Erythroblast (primary cell): ENCODE data around the gene CREB5.

Source experiments
- GATA1 ChIP-seq: IDR thresholded peaks from 2 replicates; pipeline ENCODE4 v1.6.1; 2011; ENCODE audit warnings: low read depth, mild to moderate bottlenecking, control low read depth, low read length, moderate library complexity
- POLR2A ChIP-seq: IDR thresholded peaks from 2 replicates; pipeline ENCODE4 v1.6.1; 2011; ENCODE audit warnings: mild to moderate bottlenecking, low read length

- TF ChIP-seq POLR2A (no peak), GATA1 (no peak)
Measured at GRCh38 chr7:28564033-28564432, 151.7 kb downstream of the CREB5 start.
